Prostate gland (tissue), 2 donors: Measurements from ENCODE around the gene TSPAN18.

Experiments
- POLR2A ChIP-seq: fragments of 450-650 bp; IDR thresholded peaks from one replicate; pipeline ENCODE4 v1.6.1; 2016; ENCODE audit warnings: antibody characterized with exemption, mild to moderate bottlenecking
- POLR2AphosphoS5 ChIP-seq: sonication (generic); formaldehyde crosslinking; IDR thresholded peaks from one replicate; pipeline ENCODE4 v1.6.1; 2017; ENCODE audit warnings: antibody characterized with exemption
- TF ChIP-seq, protein P1 (sequence below), 4 experiments: fragments of 200-600 bp in 2 of 4; fragments of 450-650 bp in 2 of 4; sonication (generic) in 2 of 4; IDR thresholded peaks; 1 replicate in 3 of 4; 2 replicates in 1 of 4; pipeline ENCODE4 v1.5.1; 2016 to 2019; ENCODE audit warnings: antibody characterized with exemption in 4 of 4, mild to moderate bottlenecking in 2 of 4, moderate library complexity in 2 of 4

GRCh38 chr11:44840085-44840478 is 113.3 kb downstream of the TSPAN18 start:
- TF ChIP-seq POLR2A (no peak), POLR2AphosphoS5 (no peak)
- TF ChIP-seq, protein P1, sequence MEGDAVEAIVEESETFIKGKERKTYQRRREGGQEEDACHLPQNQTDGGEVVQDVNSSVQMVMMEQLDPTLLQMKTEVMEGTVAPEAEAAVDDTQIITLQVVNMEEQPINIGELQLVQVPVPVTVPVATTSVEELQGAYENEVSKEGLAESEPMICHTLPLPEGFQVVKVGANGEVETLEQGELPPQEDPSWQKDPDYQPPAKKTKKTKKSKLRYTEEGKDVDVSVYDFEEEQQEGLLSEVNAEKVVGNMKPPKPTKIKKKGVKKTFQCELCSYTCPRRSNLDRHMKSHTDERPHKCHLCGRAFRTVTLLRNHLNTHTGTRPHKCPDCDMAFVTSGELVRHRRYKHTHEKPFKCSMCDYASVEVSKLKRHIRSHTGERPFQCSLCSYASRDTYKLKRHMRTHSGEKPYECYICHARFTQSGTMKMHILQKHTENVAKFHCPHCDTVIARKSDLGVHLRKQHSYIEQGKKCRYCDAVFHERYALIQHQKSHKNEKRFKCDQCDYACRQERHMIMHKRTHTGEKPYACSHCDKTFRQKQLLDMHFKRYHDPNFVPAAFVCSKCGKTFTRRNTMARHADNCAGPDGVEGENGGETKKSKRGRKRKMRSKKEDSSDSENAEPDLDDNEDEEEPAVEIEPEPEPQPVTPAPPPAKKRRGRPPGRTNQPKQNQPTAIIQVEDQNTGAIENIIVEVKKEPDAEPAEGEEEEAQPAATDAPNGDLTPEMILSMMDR (IDR thresholded peaks at IDR 0.05) = no peak
